Testis (tissue), 3 donors: ENCODE data around the gene GET4. TPM values are rescaled to one million over a fixed set of nuclear protein-coding genes. Genes with fewer than 3 reads are reported as not detected.
"Not testable (repeated sequence)": the region's sequence is repeated elsewhere in the genome, so short reads cannot be mapped to it uniquely, and the experiment has no call there.

Experiments used
- DNase-seq: peaks from one replicate; pipeline ENCODE4 v3.0.0-alpha.2; 2019
- H3K27ac ChIP-seq, 2 donors: fragments of 200-600 bp; sonication (generic); one replicate each; pipeline ENCODE4 v1.5.1; 2019
- H3K27me3 ChIP-seq: fragments of 200-600 bp; sonication (generic); one replicate; pipeline ENCODE4 v1.5.1; 2019
- H3K36me3 ChIP-seq: fragments of 200-600 bp; sonication (generic); one replicate; pipeline ENCODE4 v1.5.1; 2017; ENCODE audit warnings: low read depth; ENCODE audit errors: missing control alignments
- H3K4me1 ChIP-seq: fragments of 200-600 bp; sonication (generic); one replicate; pipeline ENCODE4 v1.5.1; 2019
- H3K4me3 ChIP-seq, 2 donors: fragments of 200-600 bp; sonication (generic); one replicate each; pipeline ENCODE4 v1.5.1; 2017 to 2019
- H3K9me3 ChIP-seq: fragments of 200-600 bp; sonication (generic); one replicate; pipeline ENCODE4 v1.5.1; 2017
- CTCF ChIP-seq, 3 experiments: fragments of 450-650 bp in 2 of 3; fragments of 200-600 bp in 1 of 3; sonication (generic) in 1 of 3; IDR thresholded peaks; one replicate each; pipeline ENCODE4 v1.5.1; 2016 to 2019; ENCODE audit warnings: antibody characterized with exemption in 3 of 3, mild to moderate bottlenecking in 2 of 3, moderate library complexity in 1 of 3
- POLR2A ChIP-seq: fragments of 450-650 bp; IDR thresholded peaks from one replicate; pipeline ENCODE4 v1.6.1; 2017; ENCODE audit warnings: antibody characterized with exemption, mild to moderate bottlenecking, moderate library complexity
- WGBS, 2 donors: methylation state at CpG; one replicate each; pipeline ENCODE4 v1.1.5; 2018; 5-methylcytosine and 5-hydroxymethylcytosine counted together
- intact Hi-C: fragments of 100-400 bp; cut with DNase I; formaldehyde crosslinking; loops from one replicate; pipeline ENCODE4 v1.15.1; 2023; ENCODE audit warnings: low total_unique reads
- polyA plus RNA-seq: library from polyadenylated mRNA; stranded (reverse); fragments of 350-450 nt; fragmentation: Illumina TruSeq; extraction: RNeasy Lipid Tissue Mini Kit (QIAGEN cat#74804); gene quantifications from one replicate; pipeline ENCODE4 v1.2.3, GENCODE V29; 2014; ENCODE audit warnings: low read depth, low replicate concordance; ENCODE audit not compliant: insufficient read depth
- total RNA-seq, 2 donors: library from RNA; depleted of rRNA; stranded (reverse); fragments of >200 nt; gene quantifications; one replicate each; pipeline ENCODE4 v1.2.3, GENCODE V29; 2016

The GET4 gene
- total and polyA plus RNA-seq, 3 donors from 2014 or later, result 89.0 to 141 (median 128) TPM

- no peak for DNase-seq
- H3K36me3 ChIP-seq, result no peaks in the 10 kb centered on the region
- H3K4me1 ChIP-seq, result no peaks in the 10 kb centered on the region
- H3K4me3 ChIP-seq, result no peak overlapping the region
- 88 to 92% methylated on average over 9 to 12 of the region's 14 CpGs for WGBS, 2 donors
- TF ChIP-seq POLR2A, result no peak
- TF ChIP-seq CTCF (IDR thresholded peaks at IDR 0.05), result no peak
- no peaks in the 10 kb centered on the region for H3K27me3 ChIP-seq
- no peaks in the 10 kb centered on the region for H3K9me3 ChIP-seq
- intact Hi-C loops, result no loop called here
- H3K27ac ChIP-seq, result no peak overlapping the region
These were observed 32.3 kb upstream of the GET4 start for GRCh38 chr7:844043-844442.

- no peak overlapping the region for H3K4me3 ChIP-seq
- H3K27ac ChIP-seq, result no peak overlapping the region
- no peaks in the 10 kb centered on the region for H3K36me3 ChIP-seq
- WGBS, 2 donors, result 89 to 98% methylated on average over 15 of the region's 15 CpGs
- TF ChIP-seq POLR2A, result no peak
- no peak for TF ChIP-seq CTCF (IDR thresholded peaks at IDR 0.05)
- no peaks in the 10 kb centered on the region for H3K4me1 ChIP-seq
- no peaks in the 10 kb centered on the region for H3K9me3 ChIP-seq
- DNase-seq, result no peak
- H3K27me3 ChIP-seq, result no peaks in the 10 kb centered on the region
- intact Hi-C loops, result no loop called here
These were observed 31.8 kb upstream of the GET4 start for GRCh38 chr7:844514-844913.

- no peak for TF ChIP-seq POLR2A
- TF ChIP-seq CTCF (IDR thresholded peaks at IDR 0.05), result no peak
- H3K27ac ChIP-seq, result no peak overlapping the region
- no peak overlapping the region for H3K4me3 ChIP-seq
- intact Hi-C loops, result no loop called here
- H3K9me3 ChIP-seq, result no peaks in the 10 kb centered on the region
- H3K4me1 ChIP-seq, result no peaks in the 10 kb centered on the region
- H3K36me3 ChIP-seq, result no peaks in the 10 kb centered on the region
- 93 to 95% methylated on average over 22 of the region's 22 CpGs for WGBS, 2 donors
- no peaks in the 10 kb centered on the region for H3K27me3 ChIP-seq
- DNase-seq, result no peak
These were observed 31.3 kb upstream of the GET4 start for GRCh38 chr7:845091-845490.

- no peak for TF ChIP-seq POLR2A
- TF ChIP-seq CTCF (IDR thresholded peaks at IDR 0.05), result no peak
- 93 to 95% methylated on average over 11 of the region's 11 CpGs for WGBS, 2 donors
- H3K27ac ChIP-seq, result no peak overlapping the region
These were observed 30.6 kb upstream of the GET4 start for GRCh38 chr7:845731-846130.

GRCh38 chr7:846958-847650, 29.2 kb upstream of the GET4 start:
- H3K36me3 ChIP-seq, H3K27me3 ChIP-seq, intact Hi-C loops: not testable (repeated sequence)

More at GRCh38 chr7:845731-846130, 30.6 kb upstream of the GET4 start:
- H3K4me3 ChIP-seq, result no peak overlapping the region
- H3K9me3 ChIP-seq, result no peaks in the 10 kb centered on the region
- DNase-seq, result no peak
- no peaks in the 10 kb centered on the region for H3K36me3 ChIP-seq
- intact Hi-C loops, result no loop called here
- H3K27me3 ChIP-seq, result no peaks in the 10 kb centered on the region
- no peaks in the 10 kb centered on the region for H3K4me1 ChIP-seq

GRCh38 chr7:847728-848127, 28.6 kb upstream of the GET4 start:
- H3K4me3 ChIP-seq, H3K27ac ChIP-seq, intact Hi-C loops, DNase-seq, H3K36me3 ChIP-seq, H3K9me3 ChIP-seq, H3K27me3 ChIP-seq, H3K4me1 ChIP-seq: not testable (repeated sequence)
- 91 to 94% methylated on average over 4 to 17 of the region's 28 CpGs for WGBS, 2 donors

More at GRCh38 chr7:846958-847650, 29.2 kb upstream of the GET4 start:
- not testable (repeated sequence) for DNase-seq, H3K27ac ChIP-seq, H3K9me3 ChIP-seq, H3K4me1 ChIP-seq, H3K4me3 ChIP-seq
- WGBS, 2 donors, result 96 to 97% methylated on average over 18 to 33 of the region's 37 CpGs
